ENCODE results near the gene TBC1D8.

Gene TBC1D8

GRCh38 chr2:100982431-100982861 lies 168.7 kb downstream of the TBC1D8 start:
- no peak overlapping the region for H3K4me3 ChIP-seq (ENCODE audit: low read length)
- H3K9me3 ChIP-seq (ENCODE audit: control insufficient read depth, insufficient read depth, low read length), result no peaks in the 10 kb centered on the region
- no peaks in the 10 kb centered on the region for H3K36me3 ChIP-seq (ENCODE audit: control insufficient read depth, low read length)
- TF ChIP-seq EZH2phosphoT487 (IDR thresholded peaks at IDR 0.05; ENCODE audit: borderline replicate concordance, low read length), result no peak
- TF ChIP-seq, protein P1, sequence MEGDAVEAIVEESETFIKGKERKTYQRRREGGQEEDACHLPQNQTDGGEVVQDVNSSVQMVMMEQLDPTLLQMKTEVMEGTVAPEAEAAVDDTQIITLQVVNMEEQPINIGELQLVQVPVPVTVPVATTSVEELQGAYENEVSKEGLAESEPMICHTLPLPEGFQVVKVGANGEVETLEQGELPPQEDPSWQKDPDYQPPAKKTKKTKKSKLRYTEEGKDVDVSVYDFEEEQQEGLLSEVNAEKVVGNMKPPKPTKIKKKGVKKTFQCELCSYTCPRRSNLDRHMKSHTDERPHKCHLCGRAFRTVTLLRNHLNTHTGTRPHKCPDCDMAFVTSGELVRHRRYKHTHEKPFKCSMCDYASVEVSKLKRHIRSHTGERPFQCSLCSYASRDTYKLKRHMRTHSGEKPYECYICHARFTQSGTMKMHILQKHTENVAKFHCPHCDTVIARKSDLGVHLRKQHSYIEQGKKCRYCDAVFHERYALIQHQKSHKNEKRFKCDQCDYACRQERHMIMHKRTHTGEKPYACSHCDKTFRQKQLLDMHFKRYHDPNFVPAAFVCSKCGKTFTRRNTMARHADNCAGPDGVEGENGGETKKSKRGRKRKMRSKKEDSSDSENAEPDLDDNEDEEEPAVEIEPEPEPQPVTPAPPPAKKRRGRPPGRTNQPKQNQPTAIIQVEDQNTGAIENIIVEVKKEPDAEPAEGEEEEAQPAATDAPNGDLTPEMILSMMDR (IDR thresholded peaks at IDR 0.05; ENCODE audit: low read depth, low read length, poor library complexity, severe bottlenecking), result no peak
- no peak overlapping the region for H3K27ac ChIP-seq (ENCODE audit: low read depth, low read length)
- peaks cover 2% of the 10 kb centered on the region; the same call in 1 of the 2 replicates for H4K20me1 ChIP-seq (ENCODE audit: control insufficient read depth, insufficient read depth, low read depth, low read length)
- no peaks in the 10 kb centered on the region for H3K9me2 ChIP-seq (replicated peaks; ENCODE audit: control insufficient read depth, low read length)
- H3K4me1 ChIP-seq (ENCODE audit: control insufficient read depth, low read length), result no peaks in the 10 kb centered on the region
- 0 out of 2 replicates have a peak, but pooled peaks cover 2% of the 10 kb centered on the region for H3F3A ChIP-seq (ENCODE audit: control insufficient read depth, insufficient read depth)
- peaks cover 13% of the 10 kb centered on the region; the same call in 1 of the 2 replicates for H3K27me3 ChIP-seq (ENCODE audit: control insufficient read depth, low read length)
- H3K4me2 ChIP-seq (ENCODE audit: low read length), result no peak overlapping the region
- no peaks in the 10 kb centered on the region for H3K79me2 ChIP-seq (ENCODE audit: control insufficient read depth, low read length)

DNA sequence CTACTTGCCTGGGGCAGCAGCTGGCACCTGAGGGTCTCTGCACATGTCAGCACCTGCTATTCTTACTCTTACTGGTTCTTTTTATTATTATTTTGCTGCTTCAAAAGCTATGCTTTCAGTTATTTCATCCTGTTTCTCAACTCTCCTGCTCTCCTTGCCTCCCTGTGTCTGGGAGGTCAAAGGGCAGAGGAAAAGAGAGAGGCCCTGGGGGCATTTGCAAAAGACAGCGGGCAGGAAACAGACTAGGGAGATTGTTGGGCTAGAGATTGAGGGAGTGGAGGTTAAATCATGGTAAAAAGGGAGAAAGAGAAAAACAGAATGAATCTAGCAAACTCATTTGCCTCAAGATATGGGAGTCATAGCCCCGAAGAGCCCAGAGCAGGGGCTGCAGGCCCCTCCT lies 170.2 kb downstream of the TBC1D8 start:
- H3K79me2 ChIP-seq (ENCODE audit: control insufficient read depth, low read length), result no peaks in the 10 kb centered on the region
- H3K27ac ChIP-seq (ENCODE audit: low read depth, low read length), result no peak overlapping the region
- H4K20me1 ChIP-seq (ENCODE audit: control insufficient read depth, insufficient read depth, low read depth, low read length), result peaks cover 2% of the 10 kb centered on the region; the same call in 1 of the 2 replicates
- no peaks in the 10 kb centered on the region for H3K36me3 ChIP-seq (ENCODE audit: control insufficient read depth, low read length)
- H3K4me3 ChIP-seq (ENCODE audit: low read length), result no peak overlapping the region
- peaks cover 9% of the 10 kb centered on the region for H3K4me1 ChIP-seq (ENCODE audit: control insufficient read depth, low read length)
- no peaks in the 10 kb centered on the region for H3K9me2 ChIP-seq (replicated peaks; ENCODE audit: control insufficient read depth, low read length)
- no peak overlapping the region for H3K4me2 ChIP-seq (ENCODE audit: low read length)
- H3F3A ChIP-seq (ENCODE audit: control insufficient read depth, insufficient read depth), result 0 out of 2 replicates have a peak, but pooled peaks cover 2% of the 10 kb centered on the region
- H3K9me3 ChIP-seq (ENCODE audit: control insufficient read depth, insufficient read depth, low read length), result no peaks in the 10 kb centered on the region
- peaks cover 14% of the 10 kb centered on the region; the same call in 1 of the 2 replicates for H3K27me3 ChIP-seq (ENCODE audit: control insufficient read depth, low read length)
- TF ChIP-seq, protein P1 (IDR thresholded peaks at IDR 0.05; ENCODE audit: low read depth, low read length, poor library complexity, severe bottlenecking), result no peak
- TF ChIP-seq EZH2phosphoT487 (IDR thresholded peaks at IDR 0.05; ENCODE audit: borderline replicate concordance, low read length), result no peak

DNA sequence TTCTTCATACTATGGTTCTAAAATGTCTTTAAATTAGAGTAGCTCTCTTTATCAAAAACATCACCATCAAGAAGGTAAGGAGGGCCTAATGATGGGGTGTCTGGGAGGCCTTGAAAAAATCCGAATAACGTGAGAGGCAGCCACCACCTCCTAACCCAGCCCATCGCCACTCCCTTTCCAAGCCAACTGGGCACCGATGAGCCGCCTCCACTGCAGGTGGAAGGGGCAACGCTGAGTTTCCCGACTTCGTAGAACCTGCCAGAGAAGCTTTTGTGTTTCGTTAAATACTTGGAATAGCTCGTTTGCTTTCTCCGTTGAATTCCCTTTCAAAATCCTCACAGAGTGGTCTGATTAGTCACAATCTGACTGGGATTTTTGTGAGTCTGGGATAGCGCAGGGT lies 171.1 kb downstream of the TBC1D8 start:
- H3K36me3 ChIP-seq (ENCODE audit: control insufficient read depth, low read length), result no peaks in the 10 kb centered on the region
- no peak overlapping the region for H3K4me3 ChIP-seq (ENCODE audit: low read length)
- H3F3A ChIP-seq (ENCODE audit: control insufficient read depth, insufficient read depth), result 0 out of 2 replicates have a peak, but pooled peaks cover 2% of the 10 kb centered on the region
- no peaks in the 10 kb centered on the region for H3K9me3 ChIP-seq (ENCODE audit: control insufficient read depth, insufficient read depth, low read length)
- no peaks in the 10 kb centered on the region for H4K20me1 ChIP-seq (ENCODE audit: control insufficient read depth, insufficient read depth, low read depth, low read length)
- H3K4me1 ChIP-seq (ENCODE audit: control insufficient read depth, low read length), result peaks cover 9% of the 10 kb centered on the region
- H3K9me2 ChIP-seq (replicated peaks; ENCODE audit: control insufficient read depth, low read length), result no peaks in the 10 kb centered on the region
- no peak overlapping the region for H3K27ac ChIP-seq (ENCODE audit: low read depth, low read length)
- no peak for TF ChIP-seq EZH2phosphoT487 (IDR thresholded peaks at IDR 0.05; ENCODE audit: borderline replicate concordance, low read length)
- TF ChIP-seq, protein P1 (IDR thresholded peaks at IDR 0.05; ENCODE audit: low read depth, low read length, poor library complexity, severe bottlenecking), result no peak
- H3K79me2 ChIP-seq (ENCODE audit: control insufficient read depth, low read length), result no peaks in the 10 kb centered on the region
- peaks cover 14% of the 10 kb centered on the region; the same call in 1 of the 2 replicates for H3K27me3 ChIP-seq (ENCODE audit: control insufficient read depth, low read length)
- H3K4me2 ChIP-seq (ENCODE audit: low read length), result no peak overlapping the region

Data from DOHH2 (cell line).